GM18870 (cell line): Measurements from ENCODE around the gene NFKB2.

Experiments used
- ATAC-seq: cut with Tn5 transposase; IDR thresholded peaks from one replicate; pipeline ENCODE4 v1.9.1; 2021; ENCODE audit warnings: moderate library complexity; ENCODE audit not compliant: unreplicated experiment

Gene NFKB2

GRCh38 chr10:102421507-102421756 lies 25.9 kb downstream of the NFKB2 start:
- no peak for ATAC-seq

GRCh38 chr10:102421757-102422512 lies 26.4 kb downstream of the NFKB2 start:
- peak; percentile 1 for ATAC-seq

- no peak for ATAC-seq
These were observed 27.1 kb downstream of the NFKB2 start for GRCh38 chr10:102422545-102423129.

GRCh38 chr10:102423372-102423968 lies 28.0 kb downstream of the NFKB2 start:
- ATAC-seq, result no peak

- ATAC-seq, result no peak
These were observed 28.6 kb downstream of the NFKB2 start for GRCh38 chr10:102424145-102424544.

- no peak for ATAC-seq
These were observed 29.4 kb downstream of the NFKB2 start for GRCh38 chr10:102424916-102425315.

GRCh38 chr10:102425444-102425843 lies 29.9 kb downstream of the NFKB2 start:
- ATAC-seq, result no peak

- ATAC-seq, result no peak
These were observed 31.3 kb downstream of the NFKB2 start for GRCh38 chr10:102426803-102427287.

- ATAC-seq, result no peak
These were observed 34.0 kb downstream of the NFKB2 start for GRCh38 chr10:102429468-102429867.

GRCh38 chr10:102431452-102432124 lies 36.1 kb downstream of the NFKB2 start:
- no peak for ATAC-seq

- ATAC-seq, result peak; percentile 62
These were observed 36.9 kb downstream of the NFKB2 start, which contains the start of gene CUEDC2 for GRCh38 chr10:102432162-102432950. Gene CUEDC2 (minus strand): TSS chr10:102432574. CDS start chr10:102425188, 7,386 bp downstream.

GRCh38 chr10:102433619-102434046 lies 38.1 kb downstream of the NFKB2 start:
- no peak for ATAC-seq

GRCh38 chr10:102434394-102435132 lies 39.1 kb downstream of the NFKB2 start:
- no peak for ATAC-seq

GRCh38 chr10:102435133-102435497 lies 39.6 kb downstream of the NFKB2 start:
- no peak for ATAC-seq

- ATAC-seq, result no peak
These were observed 40.2 kb downstream of the NFKB2 start for GRCh38 chr10:102435529-102436233.

- no peak for ATAC-seq
These were observed 40.8 kb downstream of the NFKB2 start for GRCh38 chr10:102436312-102436711.

GRCh38 chr10:102437515-102437914 lies 42.0 kb downstream of the NFKB2 start:
- no peak for ATAC-seq

- no peak for ATAC-seq
These were observed 42.9 kb downstream of the NFKB2 start for GRCh38 chr10:102438374-102438773.

GRCh38 chr10:102444851-102445250 lies 49.3 kb downstream of the NFKB2 start:
- no peak for ATAC-seq
